Adrenal gland (tissue), 5 donors: ENCODE results near the gene MUSK.

Experiments used
- POLR2A ChIP-seq, 2 donors: fragments of 450-650 bp; IDR thresholded peaks; one replicate each; pipeline ENCODE4 v1.6.1; 2017; ENCODE audit warnings: antibody characterized with exemption in 2 of 2, mild to moderate bottlenecking in 2 of 2, moderate library complexity in 1 of 2
- TF ChIP-seq, protein P1 (sequence below), 6 experiments: fragments of 450-650 bp in 4 of 6; fragments of 200-600 bp in 2 of 6; sonication (generic) in 1 of 6; IDR thresholded peaks; 1 replicate in 5 of 6; 2 replicates in 1 of 6; pipeline versions ENCODE4 v1.5.1 to v1.8.0; 2016 to 2021; ENCODE audit warnings: antibody characterized with exemption in 6 of 6, mild to moderate bottlenecking in 2 of 6, moderate library complexity in 1 of 6
- donor health status: DM: no; HTN: no; CAD: no.

DNA sequence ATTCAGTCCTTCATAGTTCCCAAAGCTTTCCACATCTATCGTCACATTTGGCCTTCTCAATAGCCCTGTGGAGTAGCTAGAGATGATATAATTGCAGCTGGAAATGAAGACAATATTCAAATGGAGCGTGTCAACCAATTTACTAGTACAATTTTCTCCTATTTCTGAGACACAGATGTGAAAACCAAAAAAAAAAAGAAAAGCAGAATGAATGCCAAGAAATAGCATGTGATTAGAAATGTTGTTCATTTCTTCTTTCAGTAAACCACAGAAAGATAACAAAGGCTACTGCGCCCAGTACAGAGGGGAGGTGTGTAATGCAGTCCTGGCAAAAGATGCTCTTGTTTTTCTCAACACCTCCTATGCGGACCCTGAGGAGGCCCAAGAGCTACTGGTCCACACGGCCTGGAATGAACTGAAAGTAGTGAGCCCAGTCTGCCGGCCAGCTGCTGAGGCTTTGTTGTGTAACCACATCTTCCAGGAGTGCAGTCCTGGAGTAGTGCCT, 99.0 kb downstream of the MUSK start:
- TF ChIP-seq, protein P1, sequence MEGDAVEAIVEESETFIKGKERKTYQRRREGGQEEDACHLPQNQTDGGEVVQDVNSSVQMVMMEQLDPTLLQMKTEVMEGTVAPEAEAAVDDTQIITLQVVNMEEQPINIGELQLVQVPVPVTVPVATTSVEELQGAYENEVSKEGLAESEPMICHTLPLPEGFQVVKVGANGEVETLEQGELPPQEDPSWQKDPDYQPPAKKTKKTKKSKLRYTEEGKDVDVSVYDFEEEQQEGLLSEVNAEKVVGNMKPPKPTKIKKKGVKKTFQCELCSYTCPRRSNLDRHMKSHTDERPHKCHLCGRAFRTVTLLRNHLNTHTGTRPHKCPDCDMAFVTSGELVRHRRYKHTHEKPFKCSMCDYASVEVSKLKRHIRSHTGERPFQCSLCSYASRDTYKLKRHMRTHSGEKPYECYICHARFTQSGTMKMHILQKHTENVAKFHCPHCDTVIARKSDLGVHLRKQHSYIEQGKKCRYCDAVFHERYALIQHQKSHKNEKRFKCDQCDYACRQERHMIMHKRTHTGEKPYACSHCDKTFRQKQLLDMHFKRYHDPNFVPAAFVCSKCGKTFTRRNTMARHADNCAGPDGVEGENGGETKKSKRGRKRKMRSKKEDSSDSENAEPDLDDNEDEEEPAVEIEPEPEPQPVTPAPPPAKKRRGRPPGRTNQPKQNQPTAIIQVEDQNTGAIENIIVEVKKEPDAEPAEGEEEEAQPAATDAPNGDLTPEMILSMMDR (IDR thresholded peaks at IDR 0.05), result no peak
- TF ChIP-seq POLR2A (IDR thresholded peaks at IDR 0.05), result no peak
